Astrocyte of the hippocampus (primary cell): ENCODE results near the gene APIP.

ENCODE experiments used
- DNase-seq: peaks from one replicate; pipeline ENCODE4 v3.0.0; 2011; ENCODE audit warnings: low read depth, low spot score

Gene APIP

GRCh38 chr11:34916015-34916842, at the start of gene APIP, which contains the start of gene PDHX:
Gene APIP, minus strand, starts transcription at chr11:34916379. Its CDS starts 95 bp downstream, at chr11:34916284.
Gene PDHX, plus strand, starts transcription at chr11:34916618. Its CDS starts 38 bp downstream, at chr11:34916656.
- DNase-seq, result peak; percentile 100

GRCh38 chr11:34964610-34965331, 48.6 kb upstream of the APIP start:
- no peak for DNase-seq

- DNase-seq, result no peak
Observed at GRCh38 chr11:34963351-34963750, 47.2 kb upstream of the APIP start.

GRCh38 chr11:34962034-34962433, 45.9 kb upstream of the APIP start:
- no peak for DNase-seq

- no peak for DNase-seq
Observed at GRCh38 chr11:34960277-34960676, 44.1 kb upstream of the APIP start.

- no peak for DNase-seq
Observed at GRCh38 chr11:34959770-34960169, 43.6 kb upstream of the APIP start.

GRCh38 chr11:34957606-34958005, 41.4 kb upstream of the APIP start:
- DNase-seq, result no peak

- no peak for DNase-seq
Observed at GRCh38 chr11:34957206-34957605, 41.0 kb upstream of the APIP start.

- DNase-seq, result no peak
Observed at GRCh38 chr11:34953955-34954354, 37.8 kb upstream of the APIP start.

GRCh38 chr11:34948696-34949095, 32.5 kb upstream of the APIP start:
- peak; percentile 61 for DNase-seq

GRCh38 chr11:34944692-34945091, 28.5 kb upstream of the APIP start:
- DNase-seq, result no peak

- DNase-seq, result no peak
Observed at GRCh38 chr11:34941688-34942087, 25.5 kb upstream of the APIP start.

GRCh38 chr11:34940026-34940677, 24.0 kb upstream of the APIP start:
- DNase-seq, result peak; percentile 68

- no peak for DNase-seq
Observed at GRCh38 chr11:34938611-34939010, 22.4 kb upstream of the APIP start.

- no peak for DNase-seq
Observed at GRCh38 chr11:34936945-34937629, 20.9 kb upstream of the APIP start.

GRCh38 chr11:34929794-34930763, 13.9 kb upstream of the APIP start:
- DNase-seq, result peak; percentile 12

GRCh38 chr11:34928960-34929680, 12.9 kb upstream of the APIP start:
- no peak for DNase-seq

- no peak for DNase-seq
Observed at GRCh38 chr11:34928268-34928959, 12.2 kb upstream of the APIP start.

GRCh38 chr11:34926831-34927132, 10.6 kb upstream of the APIP start:
- DNase-seq, result no peak
